ENCODE results near the gene WDR20.

GRCh38 chr14:102196902-102197230, 57.2 kb downstream of the WDR20 start:
- no peak for TF ChIP-seq CTCF (IDR thresholded peaks at IDR 0.05)
- TF ChIP-seq EZH2 (IDR thresholded peaks at IDR 0.05; ENCODE audit: borderline replicate concordance, insufficient read depth, low read depth, low read length, poor library complexity, severe bottlenecking): no peak
